K562 (cell line): ENCODE results near the gene MT1M.
A peak's percentile ranks its signal among the peaks of the same experiment; 100 is the strongest.

Source experiments
- CAMTA2 ChIP-seq: fragments of 250-450 bp; sonication (Bioruptor Pico); conservative IDR thresholded peaks from 2 replicates; pipeline ENCODE4 v1.5.1; 2022
- CHD2 ChIP-seq: IDR thresholded peaks from 2 replicates; pipeline ENCODE4 v1.6.1; 2011; ENCODE audit warnings: low read depth, low read length
- CTCF ChIP-seq, 3 experiments: IDR thresholded peaks in 2 of 3; conservative IDR thresholded peaks in 1 of 3; 2 replicates each; pipeline ENCODE4 v1.5.1; 2011 to 2012; ENCODE audit warnings: low read length in 3 of 3, mild to moderate bottlenecking in 3 of 3, control low read depth in 2 of 3, improper control_type of control experiment in 1 of 3, inconsistent platforms in 1 of 3, low read depth in 1 of 3, mixed read lengths in 1 of 3, moderate library complexity in 1 of 3; ENCODE audit not compliant: insufficient read depth in 2 of 3
- HMG20B ChIP-seq: fragments of 250-450 bp; sonication (Bioruptor Pico); IDR thresholded peaks from 2 replicates; pipeline ENCODE4 v1.5.0; 2021; ENCODE audit warnings: mild to moderate bottlenecking
- KDM5B ChIP-seq: fragments of 200-600 bp; sonication (generic); IDR thresholded peaks from 2 replicates; pipeline ENCODE4 v1.6.1; 2012; ENCODE audit warnings: low read depth, mild to moderate bottlenecking, moderate library complexity, low read length, control low read depth, inconsistent platforms; ENCODE audit not compliant: insufficient replicate concordance
- NRF1 ChIP-seq, 2 experiments: fragments of 450-650 bp; IDR thresholded peaks in 1 of 2; conservative IDR thresholded peaks in 1 of 2; 2 replicates each; pipeline ENCODE4 v1.6.1; 2014; ENCODE audit warnings: mild to moderate bottlenecking in 2 of 2
- POLR2A ChIP-seq: fragments of 450-650 bp; conservative IDR thresholded peaks from 2 replicates; pipeline ENCODE4 v1.6.1; 2016
- PTRF ChIP-seq: fragments of 450-650 bp; IDR thresholded peaks from 2 replicates; pipeline ENCODE4 v1.6.1; 2016; ENCODE audit warnings: mild to moderate bottlenecking, missing genetic modification characterization, missing compliant biosample characterization
- RAD21 ChIP-seq, 2 experiments: fragments of 250-450 bp in 1 of 2; fragments of 450-650 bp in 1 of 2; sonication (Bioruptor Pico) in 1 of 2; formaldehyde crosslinking in 1 of 2; IDR thresholded peaks in 1 of 2; conservative IDR thresholded peaks in 1 of 2; 2 replicates each; pipeline versions ENCODE4 v1.4.0 to v1.8.0; 2020 to 2022; ENCODE audit warnings: mild to moderate bottlenecking in 2 of 2, moderate library complexity in 1 of 2
- RFX7 ChIP-seq: fragments of 250-450 bp; sonication (Bioruptor Pico); IDR thresholded peaks from 2 replicates; pipeline ENCODE4 v1.5.1; 2021; ENCODE audit warnings: mild to moderate bottlenecking
- SRSF9 ChIP-seq: fragments of 200-400 bp; formaldehyde crosslinking; IDR thresholded peaks from 2 replicates; pipeline ENCODE4 v1.6.1; 2017; ENCODE audit warnings: low read depth, low read length, borderline replicate concordance
- USF2 ChIP-seq: sonication (generic); formaldehyde crosslinking; IDR thresholded peaks from 2 replicates; pipeline ENCODE4 v1.5.0; 2020; ENCODE audit warnings: missing genetic modification reagents
- ZBTB26 ChIP-seq: fragments of 450-650 bp; formaldehyde crosslinking; IDR thresholded peaks from 2 replicates; pipeline ENCODE4 v1.4.0; 2022; ENCODE audit warnings: missing genetic modification characterization

GRCh38 chr16:56628486-56629350, 3.7 kb upstream of the MT1M start:
- no peak for TF ChIP-seq POLR2A
- TF ChIP-seq CTCF (IDR thresholded peaks at IDR 0.05 in 2 of 3, conservative IDR thresholded peaks at IDR 0.05 in 1 of 3; ENCODE audit: insufficient read depth in 2 of 3, low read depth in 1 of 3, low read length in 3 of 3), result no peak; a peak in 1 of 6 replicates
- TF ChIP-seq RFX7 (CRISPR knock-in tag), result no peak
- no peak for TF ChIP-seq USF2 (CRISPR knock-in tag)
- TF ChIP-seq RAD21 (CRISPR knock-in tag; conservative IDR thresholded peaks at IDR 0.05 in 1 of 2, IDR thresholded peaks at IDR 0.05 in 1 of 2), result peak in 1 of 2 experiments; percentile 10; a peak in 2 of 4 replicates
- no peak for TF ChIP-seq NRF1 (conservative IDR thresholded peaks at IDR 0.05 in 1 of 2, IDR thresholded peaks at IDR 0.05 in 1 of 2)
- no peak for TF ChIP-seq CHD2
- TF ChIP-seq PTRF (tag), result no peak
- TF ChIP-seq HMG20B, result no peak
- no peak for TF ChIP-seq SRSF9
- TF ChIP-seq KDM5B, result no peak
- TF ChIP-seq CAMTA2 (CRISPR knock-in tag), result no peak
- TF ChIP-seq ZBTB26 (CRISPR knock-in tag), result no peak
